ENCODE data around the gene IKBKG.
A peak's percentile ranks its signal among the peaks of the same experiment; 100 is the strongest.

The IKBKG gene

GRCh38 chrX:154525606-154526490 is 21.6 kb upstream of the IKBKG start:
- peak overlapping the region; percentile 90 for H3K27ac ChIP-seq
- POLR2A ChIA-PET (ENCODE audit: low non-redundant PET), result interaction anchor here (0.9 kb wide), 1 partner anchor 22 kb away, joined by 3 read pairs; the partner anchor contains the start of gene IKBKG
- TF ChIP-seq CTCF (conservative IDR thresholded peaks at IDR 0.05; ENCODE audit: low read depth), result no peak
- CTCF ChIA-PET, result no interaction called here
- no peak for DNase-seq (ENCODE audit: low spot score)

DNA sequence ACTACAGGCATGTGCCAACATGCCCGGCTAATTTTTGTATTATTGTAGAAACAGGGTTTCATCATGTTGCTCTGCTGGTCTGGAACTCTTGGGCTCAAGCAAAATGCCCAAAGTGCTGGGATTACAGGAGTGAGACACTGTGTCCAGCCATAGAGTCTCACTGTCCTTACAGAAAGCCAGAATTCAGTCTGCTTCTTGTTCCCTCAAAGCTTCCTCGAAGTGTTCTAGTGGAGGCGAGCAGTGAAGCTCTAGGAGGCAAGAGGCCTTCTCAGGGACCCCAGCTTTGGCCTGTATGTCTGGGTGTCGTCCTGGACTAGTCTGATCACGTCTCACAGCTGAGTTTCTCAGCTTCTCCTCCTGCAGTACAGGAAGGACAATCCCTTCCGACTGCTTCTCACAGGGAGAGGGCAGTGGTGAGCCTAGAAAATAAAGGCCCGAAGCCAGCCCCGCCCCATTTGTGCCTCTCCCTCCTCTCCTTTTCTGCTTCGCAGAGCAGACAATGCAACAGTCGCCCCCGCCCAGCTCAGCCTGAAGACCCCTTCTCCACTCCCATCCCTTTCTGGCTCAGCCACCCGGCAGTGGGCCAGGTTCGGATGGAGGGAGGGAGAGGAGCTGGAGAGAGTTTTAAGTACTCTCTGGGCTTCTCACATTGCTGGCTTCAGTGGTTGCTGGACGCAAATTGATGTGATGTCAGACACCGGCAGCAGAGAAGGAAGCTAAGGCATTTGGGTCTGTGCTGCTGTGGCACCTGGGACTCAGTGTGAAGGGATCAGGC is 20.3 kb upstream of the IKBKG start:
- POLR2A ChIA-PET (ENCODE audit: low non-redundant PET), result interaction anchor here (0.6 to 1.3 kb wide), 4 partner anchors 21 to 123 kb away, joined by 3 to 5 read pairs (median 3); partner anchors contain the start of genes IKBKG, SLC10A3 and UBL4A
- peak; percentile 52 for TF ChIP-seq CTCF (conservative IDR thresholded peaks at IDR 0.05; ENCODE audit: low read depth)
- CTCF ChIA-PET, result interaction anchor here (0.7 to 1.1 kb wide), 3 partner anchors 14 to 142 kb away, joined by 3 to 4 read pairs (median 3); no protein-coding TSS in a partner anchor
- DNase-seq (ENCODE audit: low spot score), result peak; percentile 41
- H3K27ac ChIP-seq, result peak overlapping the region; percentile 90

GRCh38 chrX:154529206-154529612 is 18.2 kb upstream of the IKBKG start:
- peak overlapping the region; percentile 52 for H3K27ac ChIP-seq
- ChIA-PET POLR2A (ENCODE audit: low non-redundant PET) (no interaction called here), CTCF (interaction anchor here (0.6 kb wide), 1 partner anchor 16 kb away, joined by 3 read pairs; no protein-coding TSS in a partner anchor)
- no peak for TF ChIP-seq CTCF (conservative IDR thresholded peaks at IDR 0.05; ENCODE audit: low read depth)
- no peak for DNase-seq (ENCODE audit: low spot score)

- POLR2A ChIA-PET (ENCODE audit: low non-redundant PET), result no interaction called here
- no peak for TF ChIP-seq CTCF (conservative IDR thresholded peaks at IDR 0.05; ENCODE audit: low read depth)
- CTCF ChIA-PET, result no interaction called here
- no peak for DNase-seq (ENCODE audit: low spot score)
- H3K27ac ChIP-seq, result peak overlapping the region; percentile 52
These were observed 17.1 kb upstream of the IKBKG start for GRCh38 chrX:154530286-154530685.

DNA sequence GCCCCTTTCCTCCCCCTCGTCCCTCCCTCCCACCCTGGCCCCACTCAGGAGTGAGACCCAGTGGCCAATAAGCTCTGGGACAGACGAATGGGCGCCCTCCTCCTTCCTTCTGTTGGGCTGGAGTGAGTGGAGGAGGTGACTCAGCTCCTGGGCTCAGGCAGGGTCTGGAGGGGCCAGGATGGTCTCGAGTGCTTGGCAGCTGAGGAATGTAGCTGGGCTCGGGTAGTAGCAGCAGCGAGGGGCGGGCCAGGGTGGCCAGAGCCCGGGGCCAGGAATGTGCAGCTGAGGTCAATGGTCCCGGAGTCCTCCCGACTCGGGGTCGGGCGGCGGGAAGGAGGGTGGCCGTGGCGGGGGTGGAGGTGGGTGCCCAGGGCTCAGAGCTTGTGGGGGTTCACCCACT is 15.8 kb upstream of the IKBKG start:
- ChIA-PET POLR2A (ENCODE audit: low non-redundant PET) (no interaction called here), CTCF (no interaction called here)
- H3K27ac ChIP-seq, result no peak overlapping the region; the same call in 1 of the 2 replicates
- DNase-seq (ENCODE audit: low spot score), result no peak
- no peak for TF ChIP-seq CTCF (conservative IDR thresholded peaks at IDR 0.05; ENCODE audit: low read depth)

- DNase-seq (ENCODE audit: low spot score), result no peak
- TF ChIP-seq CTCF (conservative IDR thresholded peaks at IDR 0.05; ENCODE audit: low read depth), result no peak
- no peak overlapping the region for H3K27ac ChIP-seq
- POLR2A ChIA-PET (ENCODE audit: low non-redundant PET), result no interaction called here
- CTCF ChIA-PET, result interaction anchor here (0.8 kb wide), 1 partner anchor 160 kb away, joined by 3 read pairs; no protein-coding TSS in a partner anchor
These were observed 14.7 kb upstream of the IKBKG start for GRCh38 chrX:154532690-154533089.
